ENCODE measurements around the gene CCDC148. TPM values are rescaled to one million over a fixed set of nuclear protein-coding genes. Genes with fewer than 3 reads are reported as not detected.
"Not testable (repeated sequence)": the region's sequence is repeated elsewhere in the genome, so short reads cannot be mapped to it uniquely, and the experiment has no call there.

Gene CCDC148
- total RNA-seq, 1 donor from 2014 or later: 1.2 TPM

- H3K4me3 ChIP-seq: no peak overlapping the region
- ATAC-seq (no peak), DNase-seq (no peak)
- intact Hi-C loops (cut with DNase I): no loop called here
- no peaks in the 10 kb centered on the region for H3K4me1 ChIP-seq
- no peak overlapping the region for H3K27ac ChIP-seq
- no peaks in the 10 kb centered on the region for H3K27me3 ChIP-seq
- TF ChIP-seq, protein P1, sequence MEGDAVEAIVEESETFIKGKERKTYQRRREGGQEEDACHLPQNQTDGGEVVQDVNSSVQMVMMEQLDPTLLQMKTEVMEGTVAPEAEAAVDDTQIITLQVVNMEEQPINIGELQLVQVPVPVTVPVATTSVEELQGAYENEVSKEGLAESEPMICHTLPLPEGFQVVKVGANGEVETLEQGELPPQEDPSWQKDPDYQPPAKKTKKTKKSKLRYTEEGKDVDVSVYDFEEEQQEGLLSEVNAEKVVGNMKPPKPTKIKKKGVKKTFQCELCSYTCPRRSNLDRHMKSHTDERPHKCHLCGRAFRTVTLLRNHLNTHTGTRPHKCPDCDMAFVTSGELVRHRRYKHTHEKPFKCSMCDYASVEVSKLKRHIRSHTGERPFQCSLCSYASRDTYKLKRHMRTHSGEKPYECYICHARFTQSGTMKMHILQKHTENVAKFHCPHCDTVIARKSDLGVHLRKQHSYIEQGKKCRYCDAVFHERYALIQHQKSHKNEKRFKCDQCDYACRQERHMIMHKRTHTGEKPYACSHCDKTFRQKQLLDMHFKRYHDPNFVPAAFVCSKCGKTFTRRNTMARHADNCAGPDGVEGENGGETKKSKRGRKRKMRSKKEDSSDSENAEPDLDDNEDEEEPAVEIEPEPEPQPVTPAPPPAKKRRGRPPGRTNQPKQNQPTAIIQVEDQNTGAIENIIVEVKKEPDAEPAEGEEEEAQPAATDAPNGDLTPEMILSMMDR (IDR thresholded peaks at IDR 0.05): no peak
- H3K36me3 ChIP-seq: no peaks in the 10 kb centered on the region
- H3K9me3 ChIP-seq: no peaks in the 10 kb centered on the region
Observed at GRCh38 chr2:158339513-158339912, 117.0 kb downstream of the CCDC148 start.

DNA sequence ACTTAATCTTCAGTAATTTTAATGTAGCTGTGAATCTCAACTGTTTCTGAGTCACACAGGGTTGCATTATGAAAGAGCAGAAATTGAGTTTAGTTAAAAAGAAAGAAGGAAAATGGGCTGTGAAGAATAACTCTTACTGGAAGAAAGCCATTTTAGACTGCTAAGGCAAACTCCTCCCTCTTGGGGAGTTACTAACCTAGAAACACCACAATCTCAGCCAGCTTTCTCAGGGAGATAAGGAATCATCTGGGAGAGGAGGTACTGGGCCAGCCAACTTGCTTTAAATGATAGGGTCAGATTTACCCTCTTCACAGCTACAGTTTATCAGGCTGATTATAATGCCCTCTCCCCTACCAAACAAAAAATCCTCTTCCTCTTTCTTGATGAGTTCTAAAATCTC lies 119.5 kb downstream of the CCDC148 start:
- intact Hi-C loops (cut with DNase I): no loop called here
- no peaks in the 10 kb centered on the region for H3K4me1 ChIP-seq
- H3K36me3 ChIP-seq: no peaks in the 10 kb centered on the region
- no peak for ATAC-seq
- TF ChIP-seq, protein P1 (IDR thresholded peaks at IDR 0.05): no peak
- H3K9me3 ChIP-seq: no peaks in the 10 kb centered on the region
- H3K27me3 ChIP-seq: no peaks in the 10 kb centered on the region
- DNase-seq: no peak
- H3K4me3 ChIP-seq: no peak overlapping the region
- no peak overlapping the region for H3K27ac ChIP-seq

GRCh38 chr2:158331799-158332198 lies 124.8 kb downstream of the CCDC148 start:
- H3K36me3 ChIP-seq; H3K27me3 ChIP-seq; H3K4me3 ChIP-seq; intact Hi-C loops (cut with DNase I); H3K9me3 ChIP-seq; ATAC-seq; H3K4me1 ChIP-seq; DNase-seq; H3K27ac ChIP-seq: not testable (repeated sequence)

DNA sequence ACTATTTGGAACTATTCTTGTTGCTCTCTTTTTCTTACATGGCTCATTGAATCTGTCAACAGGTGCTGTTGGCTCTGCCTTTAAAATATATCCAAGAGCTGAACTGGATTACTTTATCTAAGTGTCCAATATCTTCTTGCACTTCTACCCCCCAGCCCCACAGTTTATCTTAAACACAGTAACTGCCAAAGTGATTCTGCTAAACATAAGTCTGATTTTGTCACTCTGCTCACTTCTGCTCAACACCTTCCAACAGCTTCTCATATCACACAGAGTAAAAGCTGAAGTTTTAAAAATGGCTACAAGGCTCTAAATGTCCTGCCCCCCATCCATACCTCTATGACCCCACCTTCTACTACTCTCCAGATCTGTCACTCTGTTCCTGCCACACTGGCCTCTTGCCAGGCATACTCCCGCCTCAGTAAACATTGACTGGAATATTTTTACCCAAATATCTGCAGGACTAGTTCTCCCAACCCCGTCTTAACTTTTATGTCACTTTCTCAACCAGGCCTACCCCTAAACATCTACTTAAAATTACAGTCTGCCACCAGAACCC lies 130.7 kb downstream of the CCDC148 start:
- no peaks in the 10 kb centered on the region for H3K36me3 ChIP-seq
- no peak for ATAC-seq

GRCh38 chr2:158325031-158325781 lies 131.3 kb downstream of the CCDC148 start:
- no peak overlapping the region for H3K27ac ChIP-seq
- no peaks in the 10 kb centered on the region for H3K9me3 ChIP-seq
- no peaks in the 10 kb centered on the region for H3K27me3 ChIP-seq
- TF ChIP-seq, protein P1 (IDR thresholded peaks at IDR 0.05): no peak
- DNase-seq (no peak), ATAC-seq (no peak)
- no peaks in the 10 kb centered on the region for H3K36me3 ChIP-seq
- no peaks in the 10 kb centered on the region for H3K4me1 ChIP-seq
- intact Hi-C loops (cut with DNase I): no loop called here
- H3K4me3 ChIP-seq: no peak overlapping the region

More for the DNA sequence above, 130.7 kb downstream of the CCDC148 start:
- no peak overlapping the region for H3K27ac ChIP-seq
- no peak overlapping the region for H3K4me3 ChIP-seq
- intact Hi-C loops (cut with DNase I): no loop called here
- H3K27me3 ChIP-seq: no peaks in the 10 kb centered on the region
- no peak for DNase-seq
- no peaks in the 10 kb centered on the region for H3K4me1 ChIP-seq
- TF ChIP-seq, protein P1 (IDR thresholded peaks at IDR 0.05): no peak
- no peaks in the 10 kb centered on the region for H3K9me3 ChIP-seq

DNA sequence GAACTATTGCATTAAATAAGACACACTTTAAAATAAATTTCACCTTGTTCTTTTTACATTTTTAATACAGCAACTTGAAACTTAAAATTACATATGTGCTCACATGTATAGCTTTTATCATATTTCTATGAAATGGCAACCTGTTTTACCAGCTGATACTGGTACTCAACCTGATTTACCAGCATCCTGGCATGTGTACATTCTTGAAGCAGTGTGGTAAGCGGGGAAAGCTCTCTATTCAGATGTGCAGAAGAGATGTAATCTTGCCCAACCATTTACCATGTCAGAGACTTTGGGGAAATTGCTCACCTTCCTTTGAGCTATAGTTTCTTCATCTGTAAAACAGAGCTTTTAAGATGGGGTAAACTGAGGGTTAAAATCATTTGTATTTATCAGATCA lies 133.2 kb downstream of the CCDC148 start:
- Histone ChIP-seq H3K27ac (no peak overlapping the region), H3K4me3 (no peak overlapping the region), H3K9me3 (no peaks in the 10 kb centered on the region), H3K27me3 (no peaks in the 10 kb centered on the region), H3K4me1 (no peaks in the 10 kb centered on the region), H3K36me3 (no peaks in the 10 kb centered on the region)
- no peak for DNase-seq
- TF ChIP-seq, protein P1 (IDR thresholded peaks at IDR 0.05): no peak
- ATAC-seq: no peak
- intact Hi-C loops (cut with DNase I): no loop called here
